Gastrocnemius medialis (tissue), 4 donors: ENCODE measurements around the gene KRT82.

Source experiments
- CTCF ChIP-seq, 5 experiments: fragments of 450-650 bp in 3 of 5; fragments of 200-600 bp in 2 of 5; sonication (generic) in 2 of 5; IDR thresholded peaks in 4 of 5; conservative IDR thresholded peaks in 1 of 5; 1 replicate in 4 of 5; 2 replicates in 1 of 5; pipeline ENCODE4 v1.5.1; 2016 to 2019; ENCODE audit warnings: antibody characterized with exemption in 5 of 5, mild to moderate bottlenecking in 3 of 5, moderate library complexity in 3 of 5
- POLR2A ChIP-seq, 2 donors: fragments of 450-650 bp; IDR thresholded peaks; one replicate each; pipeline ENCODE4 v1.6.1; 2017; ENCODE audit warnings: antibody characterized with exemption in 2 of 2, mild to moderate bottlenecking in 2 of 2, moderate library complexity in 2 of 2

GRCh38 chr12:52414936-52415335, 8.8 kb upstream of the KRT82 start:
- TF ChIP-seq CTCF (IDR thresholded peaks at IDR 0.05 in 4 of 5, conservative IDR thresholded peaks at IDR 0.05 in 1 of 5) (no peak), POLR2A (IDR thresholded peaks at IDR 0.05) (no peak)
